ENCODE measurements around the gene ATP9B.
A peak's percentile ranks its signal among the peaks of the same experiment; 100 is the strongest.

ATP9B gene

GRCh38 chr18:79068937-79069716 lies at the start of gene ATP9B:
Gene ATP9B, plus strand, starts transcription at chr18:79069394. Its CDS starts 17 bp downstream, at chr18:79069411.
- DNase-seq (ENCODE audit: low read depth in 1 of 2, low spot score in 1 of 2) = peak; percentile 99

GRCh38 chr18:79019881-79020280 lies 49.3 kb upstream of the ATP9B start:
- DNase-seq (ENCODE audit: low read depth in 1 of 2, low spot score in 1 of 2) = no peak

- DNase-seq (ENCODE audit: low read depth in 1 of 2, low spot score in 1 of 2) = no peak
These were observed 46.6 kb upstream of the ATP9B start for GRCh38 chr18:79022603-79023002.

- no peak for DNase-seq (ENCODE audit: low read depth in 1 of 2, low spot score in 1 of 2)
These were observed 42.7 kb upstream of the ATP9B start for GRCh38 chr18:79026491-79026890.

GRCh38 chr18:79030680-79031079 lies 38.5 kb upstream of the ATP9B start:
- no peak for DNase-seq (ENCODE audit: low read depth in 1 of 2, low spot score in 1 of 2)

- DNase-seq (ENCODE audit: low read depth in 1 of 2, low spot score in 1 of 2) = no peak
These were observed 26.9 kb upstream of the ATP9B start for GRCh38 chr18:79042276-79042675.

GRCh38 chr18:79043288-79043687 lies 25.9 kb upstream of the ATP9B start:
- DNase-seq (ENCODE audit: low read depth in 1 of 2, low spot score in 1 of 2) = no peak

GRCh38 chr18:79046522-79046921 lies 22.7 kb upstream of the ATP9B start:
- DNase-seq (ENCODE audit: low read depth in 1 of 2, low spot score in 1 of 2) = no peak

GRCh38 chr18:79047556-79048244 lies 21.5 kb upstream of the ATP9B start:
- DNase-seq (ENCODE audit: low read depth in 1 of 2, low spot score in 1 of 2) = no peak

GRCh38 chr18:79048245-79048632 lies 21.0 kb upstream of the ATP9B start:
- DNase-seq (ENCODE audit: low read depth in 1 of 2, low spot score in 1 of 2) = no peak

GRCh38 chr18:79049506-79049905 lies 19.7 kb upstream of the ATP9B start:
- DNase-seq (ENCODE audit: low read depth in 1 of 2, low spot score in 1 of 2) = no peak

GRCh38 chr18:79050005-79050404 lies 19.2 kb upstream of the ATP9B start:
- DNase-seq (ENCODE audit: low read depth in 1 of 2, low spot score in 1 of 2) = no peak

- no peak for DNase-seq (ENCODE audit: low read depth in 1 of 2, low spot score in 1 of 2)
These were observed 12.3 kb upstream of the ATP9B start for GRCh38 chr18:79056827-79057367.

- no peak for DNase-seq (ENCODE audit: low read depth in 1 of 2, low spot score in 1 of 2)
These were observed 11.2 kb upstream of the ATP9B start for GRCh38 chr18:79058007-79058406.

GRCh38 chr18:79062806-79063205 lies 6.4 kb upstream of the ATP9B start:
- no peak for DNase-seq (ENCODE audit: low read depth in 1 of 2, low spot score in 1 of 2)

- no peak for DNase-seq (ENCODE audit: low read depth in 1 of 2, low spot score in 1 of 2)
These were observed 5.0 kb upstream of the ATP9B start for GRCh38 chr18:79064228-79064627.

- DNase-seq (ENCODE audit: low read depth in 1 of 2, low spot score in 1 of 2) = no peak
These were observed 3.4 kb upstream of the ATP9B start for GRCh38 chr18:79065802-79066201.

GRCh38 chr18:79067611-79068010 lies 1.6 kb upstream of the ATP9B start:
- no peak for DNase-seq (ENCODE audit: low read depth in 1 of 2, low spot score in 1 of 2)

- DNase-seq (ENCODE audit: low read depth in 1 of 2, low spot score in 1 of 2) = peak in 1 of 2 donors; percentile 23
These were observed 755 bp upstream of the ATP9B start for GRCh38 chr18:79068341-79068936.

GRCh38 chr18:79069717-79070151 lies 540 bp downstream of the ATP9B start:
- no peak for DNase-seq (ENCODE audit: low read depth in 1 of 2, low spot score in 1 of 2)

GRCh38 chr18:79070486-79070885 lies 1.3 kb downstream of the ATP9B start:
- no peak for DNase-seq (ENCODE audit: low read depth in 1 of 2, low spot score in 1 of 2)

GRCh38 chr18:79071037-79071436 lies 1.8 kb downstream of the ATP9B start:
- DNase-seq (ENCODE audit: low read depth in 1 of 2, low spot score in 1 of 2) = no peak
